HepG2 (cell line): Measurements from ENCODE around the gene TRMT2A.

ENCODE experiments used
- FLYWCH1 ChIP-seq: sonication (generic); formaldehyde crosslinking; IDR thresholded peaks from 2 replicates; pipeline ENCODE4 v1.8.1; 2023; ENCODE audit warnings: mild to moderate bottlenecking, missing genetic modification reagents
- FOXM1 ChIP-seq: sonication (generic); formaldehyde crosslinking; IDR thresholded peaks from 2 replicates; pipeline ENCODE4 v1.5.0; 2020; ENCODE audit warnings: missing genetic modification reagents
- GRHL1 ChIP-seq: sonication (generic); formaldehyde crosslinking; conservative IDR thresholded peaks from 2 replicates; pipeline ENCODE4 v1.8.0; 2022; ENCODE audit warnings: missing genetic modification reagents
- JUN ChIP-seq: sonication (generic); formaldehyde crosslinking; IDR thresholded peaks from 2 replicates; pipeline ENCODE4 v1.4.0; 2020; ENCODE audit warnings: mild to moderate bottlenecking, missing genetic modification reagents
- POLR2A ChIP-seq, 2 experiments: IDR thresholded peaks; 2 replicates each; pipeline ENCODE4 v1.6.1; 2011; ENCODE audit warnings: low read depth in 2 of 2, low read length in 2 of 2, mild to moderate bottlenecking in 1 of 2, moderate library complexity in 1 of 2; ENCODE audit not compliant: insufficient read depth in 1 of 2
- PREB ChIP-seq: sonication (generic); formaldehyde crosslinking; IDR thresholded peaks from 2 replicates; pipeline ENCODE4 v1.4.0; 2020; ENCODE audit warnings: missing genetic modification reagents
- SP1 ChIP-seq, 2 experiments: fragments of 450-650 bp in 1 of 2; sonication (generic) in 1 of 2; formaldehyde crosslinking in 1 of 2; IDR thresholded peaks; 2 replicates each; pipeline versions ENCODE4 v1.4.0 to v1.6.1; 2016 to 2020; ENCODE audit warnings: missing genetic modification reagents in 1 of 2
- TBP ChIP-seq: sonication (generic); formaldehyde crosslinking; IDR thresholded peaks from 2 replicates; pipeline ENCODE4 v1.5.0; 2020; ENCODE audit warnings: missing genetic modification reagents
- ZNF574 ChIP-seq: sonication (generic); formaldehyde crosslinking; IDR thresholded peaks from 2 replicates; pipeline ENCODE4 v1.4.0; 2020; ENCODE audit warnings: missing genetic modification reagents
- ZNF616 ChIP-seq: sonication (generic); formaldehyde crosslinking; IDR thresholded peaks from 2 replicates; pipeline ENCODE4 v1.5.0; 2020; ENCODE audit warnings: low read depth, mild to moderate bottlenecking, missing genetic modification reagents

- TF ChIP-seq TBP (no peak), GRHL1 (CRISPR knock-in tag) (no peak), JUN (no peak), ZNF616 (no peak), FLYWCH1 (no peak), FOXM1 (CRISPR knock-in tag) (no peak), PREB (CRISPR knock-in tag) (no peak), SP1 (IDR thresholded peaks at IDR 0.05) (no peak), SP1 (CRISPR knock-in tag; IDR thresholded peaks at IDR 0.05) (no peak), ZNF574 (CRISPR knock-in tag) (no peak), POLR2A (IDR thresholded peaks at IDR 0.05; ENCODE audit: insufficient read depth in 1 of 2, low read depth in 2 of 2, low read length in 2 of 2) (no peak)
These were observed 10.7 kb downstream of the TRMT2A start for GRCh38 chr22:20106205-20106848.
